ENCODE measurements around the gene RAB37. TPM values are rescaled to one million over a fixed set of nuclear protein-coding genes. Genes with fewer than 3 reads are reported as not detected.

Gene RAB37
- total RNA-seq, 1 donor from 2014 or later, result 7.5 TPM

- intact Hi-C loops (cut with micrococcal nuclease), result no loop called here
- Mint-ChIP-seq H3K9me3 (no peaks in the 10 kb centered on the region), H3K27ac (no peak overlapping the region), H3K36me3 (ENCODE audit: low read depth) (peaks cover 24% of the 10 kb centered on the region), H3K4me3 (no peak overlapping the region), H3K27me3 (no peaks in the 10 kb centered on the region), H3K4me1 (peaks cover 17% of the 10 kb centered on the region)
- DNase-seq, result no peak
Measured at GRCh38 chr17:74766413-74766812, 29.4 kb downstream of the RAB37 start.

DNA sequence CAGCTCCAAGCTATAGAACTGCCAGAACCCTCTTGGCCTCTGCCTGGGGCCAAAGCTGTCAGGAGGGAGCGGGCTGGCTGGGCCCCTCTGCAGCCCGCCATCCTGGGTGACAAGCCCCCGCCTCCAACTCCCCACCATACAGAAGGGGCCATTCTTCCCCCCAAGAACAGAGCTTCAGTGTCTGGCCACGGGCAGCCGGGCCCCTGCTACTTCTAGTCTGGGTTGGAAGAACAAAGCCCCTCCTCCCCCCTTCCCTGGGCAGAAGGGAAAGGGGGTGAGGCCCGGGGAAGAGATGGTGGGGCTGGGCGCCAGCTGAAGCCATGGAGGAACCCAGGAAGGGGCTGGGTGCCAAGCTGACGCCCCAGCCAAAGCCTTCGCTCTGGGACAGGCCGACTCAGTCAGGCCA lies 30.1 kb downstream of the RAB37 start:
- intact Hi-C loops (cut with micrococcal nuclease), result no loop called here
- H3K4me3 Mint-ChIP-seq, result no peak overlapping the region
- peaks cover 30% of the 10 kb centered on the region for H3K36me3 Mint-ChIP-seq (ENCODE audit: low read depth)
- no peak for DNase-seq
- peak overlapping the region; percentile 20 for H3K27ac Mint-ChIP-seq
- no peaks in the 10 kb centered on the region for H3K9me3 Mint-ChIP-seq
- peaks cover 17% of the 10 kb centered on the region for H3K4me1 Mint-ChIP-seq
- H3K27me3 Mint-ChIP-seq, result no peaks in the 10 kb centered on the region

DNA sequence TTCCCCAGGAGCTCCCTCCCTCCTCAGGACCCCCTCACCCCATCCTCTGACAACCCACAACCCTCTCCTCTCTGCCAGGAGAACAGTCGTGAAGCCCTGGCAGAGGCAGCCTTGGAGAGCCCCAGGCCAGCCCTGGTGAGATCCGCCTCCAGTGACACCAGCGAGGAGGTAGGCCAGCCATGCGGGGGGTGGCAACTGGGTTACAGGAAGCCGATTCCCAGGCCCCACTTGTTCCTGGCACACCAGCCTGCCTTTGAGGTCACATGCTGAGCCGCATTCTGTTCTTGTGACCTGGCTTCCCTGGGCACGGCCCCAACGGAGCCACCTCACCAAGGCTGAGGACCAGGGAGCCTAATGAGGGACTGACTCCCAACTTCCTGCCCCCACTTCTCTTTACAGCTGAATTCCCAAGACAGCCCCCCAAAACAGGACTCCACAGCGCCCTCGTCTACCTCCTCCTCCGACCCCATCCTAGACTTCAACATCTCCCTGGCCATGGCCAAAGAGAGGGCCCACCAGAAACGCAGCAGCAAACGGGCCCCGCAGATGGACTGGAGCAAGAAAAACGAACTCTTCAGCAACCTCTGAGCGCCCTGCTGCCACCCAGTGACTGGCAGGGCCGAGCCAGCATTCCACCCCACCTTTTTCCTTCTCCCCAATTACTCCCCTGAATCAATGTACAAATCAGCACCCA lies 31.2 kb downstream of the RAB37 start:
- Mint-ChIP-seq H3K4me3 (no peak overlapping the region), H3K9me3 (no peaks in the 10 kb centered on the region), H3K36me3 (ENCODE audit: low read depth) (peaks cover 40% of the 10 kb centered on the region), H3K4me1 (peaks cover 13% of the 10 kb centered on the region), H3K27me3 (no peaks in the 10 kb centered on the region), H3K27ac (peak overlapping the region; percentile 76)
- DNase-seq, result no peak
- intact Hi-C loops (cut with micrococcal nuclease), result no loop called here

- no peaks in the 10 kb centered on the region for H3K9me3 Mint-ChIP-seq
- H3K4me3 Mint-ChIP-seq, result no peak overlapping the region
- no peaks in the 10 kb centered on the region for H3K27me3 Mint-ChIP-seq
- peaks cover 14% of the 10 kb centered on the region for H3K4me1 Mint-ChIP-seq
- H3K36me3 Mint-ChIP-seq (ENCODE audit: low read depth), result peaks cover 43% of the 10 kb centered on the region
- H3K27ac Mint-ChIP-seq, result peak overlapping the region; percentile 76
- intact Hi-C loops (cut with micrococcal nuclease), result no loop called here
- DNase-seq, result no peak
Measured at GRCh38 chr17:74768763-74769114, 31.7 kb downstream of the RAB37 start.

GRCh38 chr17:74769266-74769855 lies 32.3 kb downstream of the RAB37 start:
- Mint-ChIP-seq H3K27me3 (no peaks in the 10 kb centered on the region), H3K9me3 (no peaks in the 10 kb centered on the region), H3K4me3 (no peak overlapping the region), H3K27ac (no peak overlapping the region), H3K4me1 (peaks cover 18% of the 10 kb centered on the region), H3K36me3 (ENCODE audit: low read depth) (peaks cover 48% of the 10 kb centered on the region)
- DNase-seq, result no peak
- intact Hi-C loops (cut with micrococcal nuclease), result no loop called here

GRCh38 chr17:74769856-74770497 lies 32.9 kb downstream of the RAB37 start:
- no peak for DNase-seq
- Mint-ChIP-seq H3K36me3 (ENCODE audit: low read depth) (peaks cover 48% of the 10 kb centered on the region), H3K4me1 (peaks cover 18% of the 10 kb centered on the region), H3K4me3 (no peak overlapping the region), H3K27me3 (no peaks in the 10 kb centered on the region), H3K27ac (peak overlapping the region; percentile 3), H3K9me3 (no peaks in the 10 kb centered on the region)
- intact Hi-C loops (cut with micrococcal nuclease), result loop anchor here (1.0 kb wide), 2 partner anchors 26 to 113 kb away; no protein-coding TSS in a partner anchor

DNA sequence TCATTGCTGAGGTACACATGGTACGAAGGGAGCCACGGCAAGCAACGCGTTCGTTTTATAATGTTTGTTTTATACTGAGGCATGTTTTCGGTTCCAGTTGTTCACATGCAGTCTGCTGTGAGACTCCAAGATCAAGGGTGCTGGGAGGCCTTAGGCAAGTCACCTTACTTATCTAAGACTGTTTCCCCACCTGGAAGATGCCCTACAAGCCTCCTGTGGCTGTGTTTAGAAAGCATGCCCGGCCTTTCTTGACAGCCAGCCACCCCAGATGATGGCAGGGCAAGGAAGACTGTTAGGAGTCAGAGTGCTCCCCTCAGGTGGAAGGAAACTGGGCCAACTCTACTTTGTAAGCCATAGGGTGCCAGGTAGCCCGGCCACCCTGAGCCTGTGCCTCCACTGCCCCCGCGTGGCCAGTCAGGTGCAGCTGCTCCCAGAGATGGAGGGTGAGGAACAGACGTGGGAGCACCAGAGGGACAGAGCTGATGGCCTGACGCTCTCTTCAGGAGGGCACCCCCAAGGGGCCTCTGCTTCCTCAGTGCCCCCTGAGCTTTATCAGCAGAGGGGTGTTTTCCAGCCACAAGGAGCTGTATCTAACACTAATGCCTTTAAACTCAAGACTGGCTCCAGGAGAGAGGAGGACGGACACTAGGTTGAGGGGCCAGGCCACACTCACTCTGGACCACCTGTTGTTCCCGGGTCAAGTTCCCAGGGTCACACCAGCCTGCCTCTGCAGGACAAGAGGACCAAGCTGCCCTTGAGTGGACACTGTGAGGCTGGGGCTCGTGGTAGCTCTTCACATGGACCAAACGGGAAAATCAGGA lies 33.7 kb downstream of the RAB37 start:
- H3K9me3 Mint-ChIP-seq, result no peaks in the 10 kb centered on the region
- intact Hi-C loops (cut with micrococcal nuclease), result loop anchor here (1.0 kb wide), 2 partner anchors 26 to 113 kb away; no protein-coding TSS in a partner anchor

DNA sequence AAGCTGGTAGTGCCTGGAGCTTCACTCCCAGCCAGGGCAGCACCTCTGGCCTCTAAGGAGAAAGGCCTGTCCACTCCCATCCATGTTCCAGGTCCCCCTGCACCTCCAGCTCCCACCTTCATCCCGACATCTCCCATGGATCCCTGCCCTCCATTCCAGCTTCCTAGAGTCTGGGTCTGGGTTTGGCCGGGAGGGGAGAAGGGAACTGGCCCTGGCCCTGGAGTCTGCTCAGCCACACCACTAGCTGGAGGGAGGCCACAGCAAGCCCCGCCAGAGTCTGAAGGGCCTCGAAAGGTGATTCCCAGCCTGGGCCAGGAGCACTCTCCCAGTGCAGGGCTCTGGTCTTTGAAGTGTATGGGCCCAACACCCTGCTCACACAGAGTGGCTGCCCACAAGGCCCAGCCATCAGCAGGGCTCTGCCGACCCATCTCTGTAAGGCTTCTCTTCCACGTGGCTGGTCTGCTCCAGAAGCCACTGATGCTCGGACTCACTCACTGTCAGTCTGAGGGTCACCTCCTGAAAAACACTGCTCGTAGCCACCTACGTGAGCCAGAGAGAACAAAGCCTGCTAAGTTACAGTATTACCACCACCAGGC lies 34.4 kb downstream of the RAB37 start:
- intact Hi-C loops (cut with micrococcal nuclease), result no loop called here
- H3K36me3 Mint-ChIP-seq (ENCODE audit: low read depth), result peaks cover 52% of the 10 kb centered on the region
- DNase-seq, result no peak
- H3K4me1 Mint-ChIP-seq, result peaks cover 24% of the 10 kb centered on the region
- H3K9me3 Mint-ChIP-seq, result no peaks in the 10 kb centered on the region
- H3K27ac Mint-ChIP-seq, result no peak overlapping the region
- no peak overlapping the region for H3K4me3 Mint-ChIP-seq
- H3K27me3 Mint-ChIP-seq, result no peaks in the 10 kb centered on the region

More for the DNA sequence above, 33.7 kb downstream of the RAB37 start:
- H3K4me1 Mint-ChIP-seq, result peaks cover 19% of the 10 kb centered on the region
- DNase-seq, result peak; percentile 91
- H3K36me3 Mint-ChIP-seq (ENCODE audit: low read depth), result peaks cover 48% of the 10 kb centered on the region
- peak overlapping the region; percentile 65 for H3K27ac Mint-ChIP-seq
- H3K27me3 Mint-ChIP-seq, result no peaks in the 10 kb centered on the region
- H3K4me3 Mint-ChIP-seq, result no peak overlapping the region

- Mint-ChIP-seq H3K4me1 (peaks cover 27% of the 10 kb centered on the region), H3K27me3 (no peaks in the 10 kb centered on the region), H3K36me3 (ENCODE audit: low read depth) (peaks cover 50% of the 10 kb centered on the region), H3K4me3 (no peak overlapping the region), H3K27ac (peak overlapping the region; percentile 63), H3K9me3 (no peaks in the 10 kb centered on the region)
- DNase-seq, result no peak
- intact Hi-C loops (cut with micrococcal nuclease), result no loop called here
Measured at GRCh38 chr17:74772053-74772452, 35.0 kb downstream of the RAB37 start.

DNA sequence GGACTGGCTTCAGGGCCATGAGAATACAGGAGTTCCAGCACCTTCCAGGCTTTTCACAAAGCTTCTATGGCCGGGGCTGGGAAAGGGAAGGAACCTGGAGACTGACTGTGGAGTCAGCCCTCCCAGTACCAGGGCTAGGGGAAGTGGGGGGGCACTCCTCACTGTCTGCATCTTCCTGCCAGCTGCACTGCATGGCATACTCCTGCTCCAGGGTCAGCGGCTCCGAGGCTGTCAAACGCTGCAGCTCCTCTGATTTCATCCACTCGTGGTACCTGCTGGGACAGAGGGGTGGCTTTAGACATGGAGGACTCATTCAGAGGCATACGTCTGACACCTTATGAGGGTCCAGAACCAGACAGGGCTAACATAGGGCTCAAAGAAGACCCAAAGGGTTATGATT lies 36.4 kb downstream of the RAB37 start:
- peak; percentile 60 for DNase-seq
- Mint-ChIP-seq H3K27ac (peak overlapping the region; percentile 25), H3K27me3 (no peaks in the 10 kb centered on the region), H3K36me3 (ENCODE audit: low read depth) (peaks cover 47% of the 10 kb centered on the region), H3K4me3 (peak overlapping the region; percentile 68), H3K4me1 (peaks cover 36% of the 10 kb centered on the region), H3K9me3 (no peaks in the 10 kb centered on the region)
- intact Hi-C loops (cut with micrococcal nuclease), result no loop called here

DNA sequence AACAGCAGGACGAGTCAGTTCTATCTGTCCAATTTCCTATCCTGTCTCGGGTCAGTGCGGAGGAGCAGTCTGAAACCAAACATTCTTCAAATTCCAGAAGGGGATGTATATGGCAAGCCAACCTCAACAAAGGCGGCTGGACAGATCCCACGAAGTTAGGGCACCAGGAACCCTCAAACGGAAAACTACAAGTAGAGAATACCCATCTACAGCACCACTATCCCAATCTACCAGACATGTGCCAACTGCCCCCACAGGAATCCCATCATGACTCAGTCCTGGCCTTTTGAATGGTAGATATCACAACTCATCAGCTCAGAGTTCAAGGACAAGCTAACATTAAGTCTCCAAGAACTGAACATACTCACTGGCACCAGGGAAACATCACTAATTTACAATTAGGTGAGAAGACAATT lies 36.8 kb downstream of the RAB37 start:
- peaks cover 43% of the 10 kb centered on the region for H3K36me3 Mint-ChIP-seq (ENCODE audit: low read depth)
- peak overlapping the region; percentile 62 for H3K27ac Mint-ChIP-seq
- DNase-seq, result no peak
- intact Hi-C loops (cut with micrococcal nuclease), result no loop called here
- peaks cover 34% of the 10 kb centered on the region for H3K4me1 Mint-ChIP-seq
- H3K4me3 Mint-ChIP-seq, result peak overlapping the region; percentile 68
- H3K9me3 Mint-ChIP-seq, result no peaks in the 10 kb centered on the region
- no peaks in the 10 kb centered on the region for H3K27me3 Mint-ChIP-seq

DNA sequence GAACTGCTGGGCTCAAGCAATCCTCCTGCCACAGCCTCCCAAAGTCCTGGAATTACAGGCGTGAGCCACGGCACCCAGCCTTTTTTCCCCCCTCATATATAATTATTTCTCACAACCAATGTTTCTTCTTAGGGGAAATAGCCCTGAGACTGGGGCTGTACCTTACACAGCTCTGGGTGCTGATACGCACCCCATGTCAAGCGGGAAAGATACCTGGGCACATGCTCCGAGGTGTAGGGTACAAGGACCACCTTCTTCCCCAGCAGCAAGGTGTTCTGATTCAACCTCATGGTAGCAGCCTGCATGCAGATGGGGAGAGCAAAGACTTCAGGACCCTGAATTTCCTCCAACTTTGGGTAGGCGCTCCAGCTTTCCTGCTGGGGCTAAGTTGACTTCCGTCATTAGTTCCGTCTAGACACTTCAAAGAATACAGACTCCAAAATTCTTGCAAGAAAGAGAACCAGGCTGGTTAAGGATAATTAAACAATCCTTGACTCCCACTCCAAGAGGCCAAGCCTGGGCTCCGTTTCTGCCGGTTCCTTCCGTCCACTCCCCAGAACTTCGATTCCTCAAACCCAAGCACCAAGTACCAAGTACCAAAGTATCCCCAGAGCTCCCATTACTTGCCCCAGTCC lies 38.5 kb downstream of the RAB37 start:
- Mint-ChIP-seq H3K27ac (peak overlapping the region; percentile 91), H3K4me1 (peaks cover 43% of the 10 kb centered on the region), H3K27me3 (no peaks in the 10 kb centered on the region), H3K9me3 (no peaks in the 10 kb centered on the region), H3K36me3 (ENCODE audit: low read depth) (peaks cover 36% of the 10 kb centered on the region), H3K4me3 (peak overlapping the region; percentile 100)
- intact Hi-C loops (cut with micrococcal nuclease), result loop anchor here (1.0 to 5.0 kb wide), 2 partner anchors 27 to 97 kb away; partner anchors contain the start of genes FDXR and NHERF1
- no peak for DNase-seq

Measured in activated CD4-positive, alpha-beta T cell treated with anti-CD3 and anti-CD28 coated beads, Interleukin-2, amount 10 ng/mL, durations not matched to agents 24 days and 14 days (primary cell).